H9 (cell line): ENCODE data around the gene FAF1. TPM values are rescaled to one million over a fixed set of nuclear protein-coding genes. Genes with fewer than 3 reads are reported as not detected.

ENCODE experiments used
- DNase-seq: peaks from one replicate; pipeline ENCODE4 v3.0.0-alpha.2; 2017
- H2AFZ ChIP-seq: one replicate; pipeline ENCODE4 v1.6.1; 2013; ENCODE audit warnings: mild to moderate bottlenecking, low read length, control low read depth, moderate library complexity
- H2AK5ac ChIP-seq: 2 replicates; pipeline ENCODE4 v1.6.1; 2013; ENCODE audit warnings: low read length, control low read depth, mixed read lengths; ENCODE audit not compliant: insufficient read length
- H2BK120ac ChIP-seq: one replicate; pipeline ENCODE4 v1.6.1; 2013; ENCODE audit warnings: low read depth, mild to moderate bottlenecking, low read length, control low read depth, inconsistent platforms; ENCODE audit not compliant: poor library complexity, severe bottlenecking
- H2BK12ac ChIP-seq: 2 replicates; pipeline ENCODE4 v1.6.1; 2013; ENCODE audit warnings: low read length, control low read depth, mixed read lengths, low read depth; ENCODE audit not compliant: insufficient read length
- H2BK15ac ChIP-seq: 2 replicates; pipeline ENCODE4 v1.6.1; 2013; ENCODE audit warnings: low read depth, low read length, control low read depth
- H2BK20ac ChIP-seq: one replicate; pipeline ENCODE4 v1.6.1; 2013; ENCODE audit warnings: low read depth, mild to moderate bottlenecking, low read length, control low read depth, inconsistent platforms; ENCODE audit not compliant: poor library complexity, severe bottlenecking
- H2BK5ac ChIP-seq: 2 replicates; pipeline ENCODE4 v1.6.1; 2013; ENCODE audit warnings: low read length, control low read depth, mixed read lengths; ENCODE audit not compliant: insufficient read length
- H3K14ac ChIP-seq: 2 replicates; pipeline ENCODE4 v1.6.1; 2013; ENCODE audit warnings: low read length, control low read depth; ENCODE audit not compliant: insufficient read depth
- H3K18ac ChIP-seq: 2 replicates; pipeline ENCODE4 v1.6.1; 2013; ENCODE audit warnings: low read depth, mild to moderate bottlenecking, mixed read lengths, low read length, control low read depth; ENCODE audit not compliant: insufficient read length
- H3K23ac ChIP-seq: 2 replicates; pipeline ENCODE4 v1.6.1; 2013; ENCODE audit warnings: low read length, control low read depth, mixed read lengths, low read depth; ENCODE audit not compliant: insufficient read length
- H3K23me2 ChIP-seq: 2 replicates; pipeline ENCODE4 v1.6.1; 2013; ENCODE audit warnings: low read depth, mild to moderate bottlenecking, mixed read lengths, low read length, control low read depth; ENCODE audit not compliant: insufficient read length, poor library complexity, severe bottlenecking
- H3K27ac ChIP-seq: 2 replicates; pipeline ENCODE4 v1.5.1; 2013; ENCODE audit warnings: low read length, control low read depth, mixed read lengths, low read depth; ENCODE audit not compliant: insufficient read length
- H3K27me3 ChIP-seq: 2 replicates; pipeline ENCODE4 v1.6.1; 2013; ENCODE audit warnings: low read length, control low read depth, inconsistent platforms; ENCODE audit not compliant: insufficient read depth
- H3K4ac ChIP-seq: 2 replicates; pipeline ENCODE4 v1.6.1; 2013; ENCODE audit warnings: low read depth, mild to moderate bottlenecking, control low read depth, inconsistent platforms, low read length, moderate library complexity
- H3K4me1 ChIP-seq: 2 replicates; pipeline ENCODE4 v1.6.1; 2013; ENCODE audit warnings: low read length, control low read depth, inconsistent platforms; ENCODE audit not compliant: insufficient read depth
- H3K4me2 ChIP-seq: 2 replicates; pipeline ENCODE4 v1.6.1; 2013; ENCODE audit warnings: low read length, control low read depth, mixed read lengths; ENCODE audit not compliant: insufficient read length, insufficient read depth
- H3K56ac ChIP-seq: 2 replicates; pipeline ENCODE4 v1.6.1; 2013; ENCODE audit warnings: low read depth, mild to moderate bottlenecking, mixed read lengths, low read length, control low read depth; ENCODE audit not compliant: insufficient read length
- H3K79me1 ChIP-seq: 2 replicates; pipeline ENCODE4 v1.6.1; 2013; ENCODE audit warnings: low read depth, mild to moderate bottlenecking, moderate library complexity, low read length, control low read depth, inconsistent platforms; ENCODE audit not compliant: insufficient read depth, poor library complexity, severe bottlenecking
- H3K79me2 ChIP-seq: 2 replicates; pipeline ENCODE4 v1.6.1; 2013; ENCODE audit warnings: low read length, control low read depth, inconsistent platforms; ENCODE audit not compliant: insufficient read depth
- H3K9ac ChIP-seq: 2 replicates; pipeline ENCODE4 v1.6.1; 2013; ENCODE audit warnings: low read length, control low read depth, mixed read lengths; ENCODE audit not compliant: insufficient read length; ENCODE audit errors: extremely low read depth
- H3K9me3 ChIP-seq: one replicate; pipeline ENCODE4 v1.6.1; 2013; ENCODE audit warnings: low read depth, low read length, inconsistent platforms; ENCODE audit not compliant: control insufficient read depth
- H3T11ph ChIP-seq: one replicate; pipeline ENCODE4 v1.6.1; 2013; ENCODE audit warnings: mild to moderate bottlenecking, low read length, control low read depth, inconsistent platforms
- H4K20me1 ChIP-seq: one replicate; pipeline ENCODE4 v1.6.1; 2013; ENCODE audit not compliant: control insufficient read depth, insufficient read length, insufficient read depth
- H4K5ac ChIP-seq: 2 replicates; pipeline ENCODE4 v1.6.1; 2013; ENCODE audit warnings: low read depth, mild to moderate bottlenecking, mixed read lengths, low read length, control low read depth; ENCODE audit not compliant: insufficient read length
- H4K8ac ChIP-seq: replicated peaks from 2 replicates; pipeline ENCODE4 v1.6.1; 2013; ENCODE audit warnings: low read length, control low read depth, mixed read lengths, low read depth; ENCODE audit not compliant: insufficient read length
- H4K91ac ChIP-seq: 2 replicates; pipeline ENCODE4 v1.6.1; 2013; ENCODE audit warnings: low read depth, mild to moderate bottlenecking, moderate library complexity, mixed read lengths, low read length, control low read depth; ENCODE audit not compliant: insufficient read length
- H3K27ac Mint-ChIP-seq, 3 experiments: 2 replicates in 2 of 3; 3 replicates in 1 of 3; pipeline ENCODE4 v1.8.0; 2020 to 2021; ENCODE audit warnings: mixed read lengths in 3 of 3, mild to moderate bottlenecking in 1 of 3, moderate library complexity in 1 of 3
- H3K27me3 Mint-ChIP-seq: 2 replicates; pipeline ENCODE4 v1.8.0; 2021; ENCODE audit warnings: low read depth, mild to moderate bottlenecking, moderate library complexity, mixed read lengths
- H3K36me3 Mint-ChIP-seq, 3 experiments: 2 replicates in 2 of 3; 3 replicates in 1 of 3; pipeline ENCODE4 v1.8.0; 2020 to 2021; ENCODE audit warnings: low read depth in 3 of 3, mixed read lengths in 3 of 3; ENCODE audit not compliant: insufficient read depth in 1 of 3
- H3K4me1 Mint-ChIP-seq, 2 experiments: 2 replicates each; pipeline ENCODE4 v1.8.0; 2020; ENCODE audit warnings: mixed read lengths in 2 of 2
- H3K4me3 Mint-ChIP-seq, 2 experiments: 2 replicates in 1 of 2; 3 replicates in 1 of 2; pipeline ENCODE4 v1.8.0; 2020 to 2021; ENCODE audit warnings: mild to moderate bottlenecking in 2 of 2, mixed read lengths in 2 of 2, moderate library complexity in 1 of 2
- H3K9me3 Mint-ChIP-seq, 2 experiments: 2 replicates in 1 of 2; 3 replicates in 1 of 2; pipeline ENCODE4 v1.8.0; 2020; ENCODE audit warnings: mild to moderate bottlenecking in 2 of 2, mixed read lengths in 2 of 2, moderate library complexity in 1 of 2
- WGBS: extraction: QIAGEN DNeasy Blood & Tissue Kit; methylation state at CpG from one replicate; pipeline ENCODE4 v1.1.7; 2013; ENCODE audit warnings: missing lambda C conversion rate, low lambda C conversion rate, mixed read lengths; ENCODE audit not compliant: insufficient read length; ENCODE audit errors: extremely low coverage; 5-methylcytosine and 5-hydroxymethylcytosine counted together
- total RNA-seq: library from RNA; stranded (reverse); gene quantifications from 2 replicates; pipeline ENCODE4 v1.2.1, GENCODE V29; 2021
- TF ChIP-seq, protein P1 (sequence below): fragments of 200-600 bp; sonication (generic); conservative IDR thresholded peaks from 3 replicates; pipeline ENCODE4 v1.8.0; 2021; ENCODE audit warnings: antibody characterized with exemption, mild to moderate bottlenecking

The FAF1 gene
- total RNA-seq, 1 experiment from 2014 or later, result 60.8 TPM

DNA sequence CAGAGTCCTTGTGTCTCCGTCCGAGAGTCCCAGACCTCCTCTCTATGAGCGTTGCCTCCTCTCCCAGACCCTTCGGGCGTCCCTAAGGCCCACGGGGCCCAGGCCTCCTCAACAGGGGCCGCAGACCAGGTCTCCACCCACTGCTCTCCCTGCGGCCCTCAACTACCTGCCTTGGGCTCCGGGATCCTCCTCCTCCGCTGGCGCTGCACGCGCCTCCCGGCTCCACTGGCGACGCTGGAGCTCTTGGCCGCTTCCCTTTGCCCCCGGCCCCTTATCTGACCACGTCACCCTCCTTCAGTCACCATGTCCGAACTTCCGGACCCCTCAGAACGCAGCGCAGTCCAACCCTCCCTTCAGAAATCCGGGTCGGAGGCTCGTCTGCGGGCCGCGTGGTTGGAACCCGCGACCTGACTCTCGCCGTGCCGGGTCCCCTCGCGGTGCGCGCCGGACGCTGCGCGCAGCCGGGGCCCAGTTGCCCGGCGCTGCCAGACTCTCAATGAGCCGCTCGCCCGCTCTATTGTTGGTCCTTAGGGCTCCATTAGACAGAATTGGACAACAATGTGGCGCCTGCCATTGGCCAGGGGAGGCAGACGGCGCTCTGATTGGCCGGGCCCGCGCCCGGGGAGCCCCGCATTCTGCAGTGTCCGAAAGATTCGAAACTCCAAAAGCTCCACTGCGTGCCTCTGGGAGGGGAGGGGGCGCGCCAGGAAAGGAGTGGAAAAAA is 537.0 kb downstream of the FAF1 start, which contains the start of gene DMRTA2:
TSS of gene DMRTA2 (minus strand) at position 498 of the 724 bp plus-strand sequence. CDS start 1,907 bp downstream, outside the sequence.
- no peak within 1 kb of the TSS for H2AFZ ChIP-seq
- peak; percentile 84 for DNase-seq

More for the DNA sequence above, 537.0 kb downstream of the FAF1 start, which contains the start of gene DMRTA2:
- peaks cover 4 to 16% of the 10 kb centered on the region in 2 experiments for H3K9me3 Mint-ChIP-seq
- H3K18ac ChIP-seq, result no peak within 1 kb of the TSS
- no peaks in the 10 kb centered on the region for H3K4me1 ChIP-seq
- no peaks in the 10 kb centered on the region for H3K79me2 ChIP-seq
- H3K36me3 Mint-ChIP-seq, result peaks cover 0 to 4% (median 2%) of the 10 kb centered on the region in 3 experiments; a peak in 3 of 7 replicates
- H2BK5ac ChIP-seq, result no peak within 1 kb of the TSS
- peaks cover 9% of the 10 kb centered on the region for H3K23me2 ChIP-seq
- H3K4ac ChIP-seq, result no peak within 1 kb of the TSS
- no peaks in the 10 kb centered on the region for H3K9me3 ChIP-seq
- H3K23ac ChIP-seq, result no peak within 1 kb of the TSS
- H3T11ph ChIP-seq, result no peak within 1 kb of the TSS
- no peak within 1 kb of the TSS for H2AK5ac ChIP-seq
- H3K27me3 ChIP-seq, result peaks cover 98% of the 10 kb centered on the region
- no peak within 1 kb of the TSS for H4K5ac ChIP-seq
- no CpG with 5 or more reads among the region's 61 CpGs for WGBS
- H4K20me1 ChIP-seq, result no peaks in the 10 kb centered on the region
- H3K27me3 Mint-ChIP-seq, result peaks cover 98% of the 10 kb centered on the region
- H3K9ac ChIP-seq, result no peak within 1 kb of the TSS
- peak within 1 kb of the TSS; percentile 53 to 84 for H3K4me3 Mint-ChIP-seq
- no peak within 1 kb of the TSS for H4K8ac ChIP-seq
- H3K14ac ChIP-seq, result no peak within 1 kb of the TSS
- H4K91ac ChIP-seq, result no peak within 1 kb of the TSS
- no peak within 1 kb of the TSS for H2BK20ac ChIP-seq
- H3K4me1 Mint-ChIP-seq, result peaks cover 31 to 61% of the 10 kb centered on the region in 2 experiments
- no peak within 1 kb of the TSS for H2BK12ac ChIP-seq
- H3K4me2 ChIP-seq, result peak within 1 kb of the TSS; percentile 51
- peak within 1 kb of the TSS in 1 of 3 experiments; percentile 41; a peak in 1 of 7 replicates for H3K27ac Mint-ChIP-seq
- H2BK15ac ChIP-seq, result no peak within 1 kb of the TSS
- no peak within 1 kb of the TSS for H2BK120ac ChIP-seq
- no peaks in the 10 kb centered on the region for H3K79me1 ChIP-seq
- no peak within 1 kb of the TSS for H3K56ac ChIP-seq
- no peak within 1 kb of the TSS for H3K27ac ChIP-seq
- TF ChIP-seq, protein P1, sequence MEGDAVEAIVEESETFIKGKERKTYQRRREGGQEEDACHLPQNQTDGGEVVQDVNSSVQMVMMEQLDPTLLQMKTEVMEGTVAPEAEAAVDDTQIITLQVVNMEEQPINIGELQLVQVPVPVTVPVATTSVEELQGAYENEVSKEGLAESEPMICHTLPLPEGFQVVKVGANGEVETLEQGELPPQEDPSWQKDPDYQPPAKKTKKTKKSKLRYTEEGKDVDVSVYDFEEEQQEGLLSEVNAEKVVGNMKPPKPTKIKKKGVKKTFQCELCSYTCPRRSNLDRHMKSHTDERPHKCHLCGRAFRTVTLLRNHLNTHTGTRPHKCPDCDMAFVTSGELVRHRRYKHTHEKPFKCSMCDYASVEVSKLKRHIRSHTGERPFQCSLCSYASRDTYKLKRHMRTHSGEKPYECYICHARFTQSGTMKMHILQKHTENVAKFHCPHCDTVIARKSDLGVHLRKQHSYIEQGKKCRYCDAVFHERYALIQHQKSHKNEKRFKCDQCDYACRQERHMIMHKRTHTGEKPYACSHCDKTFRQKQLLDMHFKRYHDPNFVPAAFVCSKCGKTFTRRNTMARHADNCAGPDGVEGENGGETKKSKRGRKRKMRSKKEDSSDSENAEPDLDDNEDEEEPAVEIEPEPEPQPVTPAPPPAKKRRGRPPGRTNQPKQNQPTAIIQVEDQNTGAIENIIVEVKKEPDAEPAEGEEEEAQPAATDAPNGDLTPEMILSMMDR, result no peak
